ENCODE data around the gene DUSP5.

Gene DUSP5

GRCh38 chr10:110495731-110496552 is 1.8 kb upstream of the DUSP5 start:
- Histone ChIP-seq H3K9ac (ENCODE audit: low read length) (peak overlapping the region; percentile 1), H3K4me3 (ENCODE audit: low read length) (peak overlapping the region; percentile 68), H3K4me1 (ENCODE audit: control insufficient read depth, low read depth, low read length) (peaks cover 27% of the 10 kb centered on the region), H3K36me3 (ENCODE audit: control insufficient read depth, low read depth, low read length) (no peaks in the 10 kb centered on the region), H3K27me3 (ENCODE audit: control insufficient read depth, insufficient read depth, low read length) (peaks cover 40% of the 10 kb centered on the region), H3K27ac (ENCODE audit: low read length) (no peak overlapping the region), H3K9me3 (ENCODE audit: control insufficient read depth, low read depth, low read length) (no peaks in the 10 kb centered on the region)

GRCh38 chr10:110496553-110497437 is 912 bp upstream of the DUSP5 start:
- H3K4me1 ChIP-seq (ENCODE audit: control insufficient read depth, low read depth, low read length), result peaks cover 35% of the 10 kb centered on the region
- H3K9me3 ChIP-seq (ENCODE audit: control insufficient read depth, low read depth, low read length), result no peaks in the 10 kb centered on the region
- no peaks in the 10 kb centered on the region for H3K36me3 ChIP-seq (ENCODE audit: control insufficient read depth, low read depth, low read length)
- peak overlapping the region; percentile 68 for H3K4me3 ChIP-seq (ENCODE audit: low read length)
- H3K27me3 ChIP-seq (ENCODE audit: control insufficient read depth, insufficient read depth, low read length), result peaks cover 40% of the 10 kb centered on the region
- no peak overlapping the region for H3K27ac ChIP-seq (ENCODE audit: low read length)
- peak overlapping the region; percentile 59 for H3K9ac ChIP-seq (ENCODE audit: low read length)

GRCh38 chr10:110498087-110498981 is 627 bp downstream of the DUSP5 start:
- peaks cover 40% of the 10 kb centered on the region for H3K27me3 ChIP-seq (ENCODE audit: control insufficient read depth, insufficient read depth, low read length)

GRCh38 chr10:110498982-110499795 is 1.5 kb downstream of the DUSP5 start:
- H3K4me1 ChIP-seq (ENCODE audit: control insufficient read depth, low read depth, low read length), result peaks cover 39% of the 10 kb centered on the region
- peak overlapping the region; percentile 54 for H3K4me3 ChIP-seq (ENCODE audit: low read length)
- H3K27me3 ChIP-seq (ENCODE audit: control insufficient read depth, insufficient read depth, low read length), result peaks cover 40% of the 10 kb centered on the region
- H3K9me3 ChIP-seq (ENCODE audit: control insufficient read depth, low read depth, low read length), result no peaks in the 10 kb centered on the region
- no peak overlapping the region for H3K27ac ChIP-seq (ENCODE audit: low read length)
- peaks cover 1% of the 10 kb centered on the region for H3K36me3 ChIP-seq (ENCODE audit: control insufficient read depth, low read depth, low read length)
- peak overlapping the region; percentile 14 for H3K9ac ChIP-seq (ENCODE audit: low read length)

More at GRCh38 chr10:110498087-110498981, 627 bp downstream of the DUSP5 start:
- Histone ChIP-seq H3K4me1 (ENCODE audit: control insufficient read depth, low read depth, low read length) (peaks cover 39% of the 10 kb centered on the region), H3K9me3 (ENCODE audit: control insufficient read depth, low read depth, low read length) (no peaks in the 10 kb centered on the region), H3K4me3 (ENCODE audit: low read length) (peak overlapping the region; percentile 54), H3K27ac (ENCODE audit: low read length) (no peak overlapping the region), H3K9ac (ENCODE audit: low read length) (peak overlapping the region; percentile 14), H3K36me3 (ENCODE audit: control insufficient read depth, low read depth, low read length) (no peaks in the 10 kb centered on the region)

- peaks cover 39% of the 10 kb centered on the region for H3K4me1 ChIP-seq (ENCODE audit: control insufficient read depth, low read depth, low read length)
- peaks cover 3% of the 10 kb centered on the region for H3K36me3 ChIP-seq (ENCODE audit: control insufficient read depth, low read depth, low read length)
- H3K4me3 ChIP-seq (ENCODE audit: low read length), result peak overlapping the region; percentile 54
- H3K27me3 ChIP-seq (ENCODE audit: control insufficient read depth, insufficient read depth, low read length), result peaks cover 40% of the 10 kb centered on the region
- no peaks in the 10 kb centered on the region for H3K9me3 ChIP-seq (ENCODE audit: control insufficient read depth, low read depth, low read length)
- H3K9ac ChIP-seq (ENCODE audit: low read length), result no peak overlapping the region
- no peak overlapping the region for H3K27ac ChIP-seq (ENCODE audit: low read length)
These were observed 2.2 kb downstream of the DUSP5 start for GRCh38 chr10:110499796-110500514.

- H3K9ac ChIP-seq (ENCODE audit: low read length), result no peak overlapping the region
- H3K27ac ChIP-seq (ENCODE audit: low read length), result no peak overlapping the region
- peak overlapping the region; percentile 23 for H3K4me3 ChIP-seq (ENCODE audit: low read length)
- H3K9me3 ChIP-seq (ENCODE audit: control insufficient read depth, low read depth, low read length), result no peaks in the 10 kb centered on the region
- H3K4me1 ChIP-seq (ENCODE audit: control insufficient read depth, low read depth, low read length), result peaks cover 39% of the 10 kb centered on the region
- peaks cover 3% of the 10 kb centered on the region for H3K36me3 ChIP-seq (ENCODE audit: control insufficient read depth, low read depth, low read length)
- H3K27me3 ChIP-seq (ENCODE audit: control insufficient read depth, insufficient read depth, low read length), result peaks cover 40% of the 10 kb centered on the region
These were observed 2.8 kb downstream of the DUSP5 start for GRCh38 chr10:110500515-110500905.

GRCh38 chr10:110501142-110501937 is 3.6 kb downstream of the DUSP5 start:
- no peak overlapping the region for H3K27ac ChIP-seq (ENCODE audit: low read length)
- no peak overlapping the region for H3K9ac ChIP-seq (ENCODE audit: low read length)
- H3K27me3 ChIP-seq (ENCODE audit: control insufficient read depth, insufficient read depth, low read length), result peaks cover 38% of the 10 kb centered on the region
- H3K4me1 ChIP-seq (ENCODE audit: control insufficient read depth, low read depth, low read length), result peaks cover 31% of the 10 kb centered on the region
- no peaks in the 10 kb centered on the region for H3K9me3 ChIP-seq (ENCODE audit: control insufficient read depth, low read depth, low read length)
- H3K36me3 ChIP-seq (ENCODE audit: control insufficient read depth, low read depth, low read length), result peaks cover 3% of the 10 kb centered on the region
- H3K4me3 ChIP-seq (ENCODE audit: low read length), result peak overlapping the region; percentile 23

- peaks cover 29% of the 10 kb centered on the region for H3K4me1 ChIP-seq (ENCODE audit: control insufficient read depth, low read depth, low read length)
- H3K9ac ChIP-seq (ENCODE audit: low read length), result no peak overlapping the region
- no peak overlapping the region for H3K27ac ChIP-seq (ENCODE audit: low read length)
- peaks cover 5% of the 10 kb centered on the region for H3K36me3 ChIP-seq (ENCODE audit: control insufficient read depth, low read depth, low read length)
- H3K27me3 ChIP-seq (ENCODE audit: control insufficient read depth, insufficient read depth, low read length), result peaks cover 28% of the 10 kb centered on the region
- no peaks in the 10 kb centered on the region for H3K9me3 ChIP-seq (ENCODE audit: control insufficient read depth, low read depth, low read length)
- no peak overlapping the region for H3K4me3 ChIP-seq (ENCODE audit: low read length)
These were observed 4.6 kb downstream of the DUSP5 start for GRCh38 chr10:110502072-110502845.

GRCh38 chr10:110502851-110503301 is 5.2 kb downstream of the DUSP5 start:
- Histone ChIP-seq H3K27ac (ENCODE audit: low read length) (no peak overlapping the region), H3K4me1 (ENCODE audit: control insufficient read depth, low read depth, low read length) (peaks cover 29% of the 10 kb centered on the region), H3K9ac (ENCODE audit: low read length) (no peak overlapping the region), H3K36me3 (ENCODE audit: control insufficient read depth, low read depth, low read length) (peaks cover 11% of the 10 kb centered on the region), H3K27me3 (ENCODE audit: control insufficient read depth, insufficient read depth, low read length) (peaks cover 26% of the 10 kb centered on the region), H3K4me3 (ENCODE audit: low read length) (no peak overlapping the region), H3K9me3 (ENCODE audit: control insufficient read depth, low read depth, low read length) (no peaks in the 10 kb centered on the region)

Measured in iPS-18a (cell line).